ENCODE data around the gene LRRC8E. TPM values are rescaled to one million over a fixed set of nuclear protein-coding genes. Genes with fewer than 3 reads are reported as not detected.
A peak's percentile ranks its signal among the peaks of the same experiment; 100 is the strongest.
"Not testable (repeated sequence)": the region's sequence is repeated elsewhere in the genome, so short reads cannot be mapped to it uniquely, and the experiment has no call there.

The LRRC8E gene
- total and polyA plus RNA-seq, 2 donors = 1.1 to 1.3 TPM

DNA sequence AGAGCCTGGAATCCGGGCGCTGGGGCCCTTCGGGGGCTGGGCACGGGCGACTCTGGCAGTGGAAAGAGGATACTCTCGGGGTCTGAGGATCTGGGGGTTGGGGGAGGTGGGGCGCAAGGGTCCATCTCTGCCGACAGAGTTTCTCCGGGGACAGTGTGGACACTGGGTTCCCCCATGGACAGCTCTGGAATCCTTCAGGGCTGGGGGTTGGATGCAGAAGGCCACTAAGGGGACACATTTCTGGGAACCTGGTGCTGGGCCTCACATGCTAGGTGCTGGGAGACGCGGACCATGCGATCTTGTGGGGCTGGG, 28.6 kb downstream of the LRRC8E start:
- 8% methylated on average over 12 of the region's 12 CpGs for WGBS
- Histone ChIP-seq H3K4me1 (ENCODE audit: insufficient read depth) (no peaks in the 10 kb centered on the region), H3K36me3 (ENCODE audit: insufficient read depth) (peaks cover 2% of the 10 kb centered on the region), H3K27ac (ENCODE audit: low read depth) (no peak overlapping the region), H3K4me3 (ENCODE audit: low read depth, low read length) (peak overlapping the region; percentile 32)
- DNase-seq (ENCODE audit: extremely low spot score) = no peak

DNA sequence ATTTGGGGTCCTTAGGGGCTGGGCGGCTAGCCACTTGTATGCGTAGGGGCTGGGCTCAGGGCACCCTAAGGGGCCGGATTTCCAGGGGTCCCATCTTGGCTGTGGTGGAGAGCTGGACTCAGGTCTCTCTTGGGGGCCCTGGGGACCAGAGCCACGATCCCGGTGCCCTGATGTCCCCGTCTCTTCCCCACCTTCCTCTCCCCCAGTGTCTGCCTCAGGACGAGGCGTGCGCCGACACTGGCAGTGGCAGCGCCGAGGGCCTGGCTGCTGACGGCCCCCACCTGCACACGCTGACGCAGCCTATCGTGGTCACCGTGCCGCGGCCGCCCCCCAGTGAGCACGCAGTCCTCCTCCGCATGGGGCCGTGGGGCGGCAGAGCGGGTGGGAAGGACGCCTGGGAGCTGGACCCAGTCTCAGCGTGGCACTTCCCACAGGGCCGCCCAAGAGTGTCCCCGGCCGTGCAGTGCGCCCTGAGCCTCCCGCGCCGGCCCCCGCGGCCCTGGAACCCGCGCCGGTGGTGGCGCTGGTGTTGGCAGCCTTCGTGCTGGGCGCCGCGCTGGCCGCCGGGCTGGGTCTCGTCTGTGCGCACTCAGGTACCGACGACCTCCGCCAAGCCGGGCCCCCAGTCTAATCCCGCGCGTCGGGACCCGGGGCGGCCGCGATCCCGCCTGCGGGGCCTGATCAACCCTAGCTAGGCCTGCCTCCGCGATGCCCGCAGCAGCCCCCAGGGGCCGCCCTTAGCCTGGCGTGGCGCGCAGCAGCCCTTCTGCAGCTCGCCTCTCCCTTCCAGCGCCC, 29.2 kb downstream of the LRRC8E start:
- no peak for DNase-seq (ENCODE audit: extremely low spot score)
- Histone ChIP-seq H3K4me1 (ENCODE audit: insufficient read depth) (no peaks in the 10 kb centered on the region), H3K27ac (ENCODE audit: low read depth) (no peak overlapping the region), H3K4me3 (ENCODE audit: low read depth, low read length) (peak overlapping the region; percentile 24), H3K36me3 (ENCODE audit: insufficient read depth) (no peaks in the 10 kb centered on the region)
- WGBS = 1% methylated on average over 71 of the region's 71 CpGs

DNA sequence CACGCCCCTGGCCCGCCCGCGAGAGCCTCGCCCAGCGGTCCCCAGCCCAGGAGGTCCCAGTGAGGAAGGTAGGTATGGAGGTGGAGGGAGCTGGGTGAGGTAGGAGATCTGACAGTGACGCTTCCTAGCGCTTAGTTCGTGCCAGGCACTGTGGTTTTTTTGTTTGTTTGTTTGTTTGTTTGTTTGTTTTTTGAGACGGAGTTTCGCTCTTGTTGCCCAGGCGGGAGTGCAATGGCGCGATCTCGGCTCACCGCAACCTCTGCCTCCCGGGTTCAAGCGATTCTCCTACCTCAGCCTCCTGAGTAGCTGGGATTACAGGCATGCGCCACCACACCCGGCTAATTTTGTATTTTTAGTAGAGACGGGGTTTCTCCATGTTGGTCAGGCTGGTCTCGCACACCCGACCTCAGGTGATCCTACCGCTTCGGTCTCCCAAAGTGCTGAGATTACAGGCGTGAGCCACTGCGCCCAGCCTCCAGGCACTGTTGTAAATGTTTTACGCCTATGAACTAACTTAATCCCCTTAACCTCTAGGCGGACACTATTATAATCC, 29.8 kb downstream of the LRRC8E start:
- H3K27ac ChIP-seq (ENCODE audit: low read depth); H3K4me1 ChIP-seq (ENCODE audit: insufficient read depth); H3K4me3 ChIP-seq (ENCODE audit: low read depth, low read length); DNase-seq (ENCODE audit: extremely low spot score); H3K36me3 ChIP-seq (ENCODE audit: insufficient read depth): not testable (repeated sequence)
- 29% methylated on average over 29 of the region's 29 CpGs for WGBS

DNA sequence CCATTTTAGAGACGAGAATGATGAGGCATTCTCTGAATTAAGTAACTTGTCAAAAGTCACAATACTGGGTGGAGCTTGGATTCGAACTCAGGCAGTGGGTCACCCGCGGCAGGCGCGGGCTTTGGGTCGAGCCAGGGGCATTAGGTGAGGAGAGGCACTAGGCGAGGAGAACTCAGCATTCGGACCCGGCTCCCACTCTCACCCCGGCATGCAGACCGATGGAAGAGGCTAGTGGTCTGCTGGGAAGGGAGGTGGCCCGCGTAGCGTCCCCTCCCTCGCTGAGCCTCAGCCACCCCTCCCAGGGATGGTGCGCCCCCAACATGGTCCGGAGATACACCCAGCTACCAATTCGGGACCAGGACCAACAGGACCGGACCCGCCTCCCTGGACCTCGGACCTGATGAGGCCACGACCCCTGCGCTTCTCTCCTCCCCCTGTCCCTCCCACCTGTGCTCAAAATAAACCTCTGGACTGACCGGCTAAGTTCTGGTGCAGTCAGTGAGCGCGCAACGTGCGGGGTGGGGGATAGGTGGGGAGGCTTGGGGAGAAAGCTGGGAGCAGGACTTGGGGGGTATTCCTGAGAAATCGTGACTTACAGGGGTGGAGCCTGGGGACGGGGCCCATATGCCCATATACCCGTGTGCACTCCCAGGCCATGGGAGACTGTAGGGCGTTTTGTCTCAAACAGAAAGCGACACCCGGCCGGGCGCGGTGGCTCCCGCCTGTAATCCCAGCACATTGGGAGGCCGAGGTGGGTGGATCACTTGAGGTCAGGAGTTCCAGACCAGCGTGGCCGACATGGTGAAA, 30.5 kb downstream of the LRRC8E start:
- Histone ChIP-seq H3K36me3 (ENCODE audit: insufficient read depth) (no peaks in the 10 kb centered on the region), H3K4me3 (ENCODE audit: low read depth, low read length) (no peak overlapping the region), H3K4me1 (ENCODE audit: insufficient read depth) (no peaks in the 10 kb centered on the region), H3K27ac (ENCODE audit: low read depth) (no peak overlapping the region)
- WGBS = 48% methylated on average over 42 of the region's 42 CpGs
- DNase-seq (ENCODE audit: extremely low spot score) = no peak

DNA sequence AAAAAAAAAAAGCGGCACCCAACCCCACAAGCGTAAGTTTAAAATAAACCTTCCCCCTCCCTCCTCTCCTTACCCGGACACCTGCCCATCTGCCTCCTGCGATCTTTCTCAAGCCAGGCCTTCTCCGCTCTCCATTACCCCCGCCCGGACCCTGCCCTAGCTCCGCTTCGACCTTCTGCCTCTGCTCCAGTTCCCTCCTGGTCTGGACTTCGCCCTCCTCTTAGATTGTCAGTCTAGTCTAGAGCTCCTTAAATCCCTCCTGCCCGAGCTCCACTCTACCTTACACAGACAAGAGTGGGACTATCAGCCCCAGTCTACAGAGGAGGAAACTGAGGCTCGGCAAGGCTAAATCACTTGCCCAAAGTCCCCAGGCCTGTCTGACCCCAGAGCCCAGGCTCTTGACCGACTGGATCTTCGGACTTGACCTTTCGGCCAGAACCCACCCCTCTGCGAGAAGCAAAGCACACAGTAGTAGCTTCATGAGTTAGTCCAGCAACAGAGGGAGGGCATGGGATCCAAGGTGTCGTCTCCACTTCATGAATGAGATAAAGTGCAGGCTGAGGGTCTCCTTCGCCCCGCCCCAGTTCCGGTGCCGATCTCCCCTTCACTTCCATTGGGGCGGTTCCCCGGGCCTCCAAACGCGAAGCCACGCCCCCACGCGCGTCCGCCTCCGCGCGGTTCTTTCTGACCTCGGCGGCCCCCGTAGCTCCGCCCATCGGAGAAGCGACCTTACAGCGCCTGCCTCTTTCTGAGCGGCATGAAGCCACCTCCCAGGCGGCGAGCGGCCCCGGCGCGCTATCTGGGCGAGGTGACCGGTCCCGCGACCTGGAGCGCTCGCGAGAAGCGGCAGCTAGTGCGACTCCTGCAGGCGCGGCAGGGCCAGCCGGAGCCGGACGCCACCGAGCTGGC, 31.6 kb downstream of the LRRC8E start, which contains the start of gene SNAPC2:
SNAPC2 (plus strand) TSS at position 729 of the 909 bp plus-strand sequence; CDS start at position 758, 29 bp downstream.
- Histone ChIP-seq H3K36me3 (ENCODE audit: insufficient read depth) (no peaks in the 10 kb centered on the region), H3K4me1 (ENCODE audit: insufficient read depth) (no peaks in the 10 kb centered on the region), H3K4me3 (ENCODE audit: low read depth, low read length) (peak within 1 kb of the TSS; percentile 60), H3K27ac (ENCODE audit: low read depth) (peak within 1 kb of the TSS; percentile 81)
- peak; percentile 52 for DNase-seq (ENCODE audit: extremely low spot score)
- 7% methylated on average over 62 of the region's 62 CpGs for WGBS

DNA sequence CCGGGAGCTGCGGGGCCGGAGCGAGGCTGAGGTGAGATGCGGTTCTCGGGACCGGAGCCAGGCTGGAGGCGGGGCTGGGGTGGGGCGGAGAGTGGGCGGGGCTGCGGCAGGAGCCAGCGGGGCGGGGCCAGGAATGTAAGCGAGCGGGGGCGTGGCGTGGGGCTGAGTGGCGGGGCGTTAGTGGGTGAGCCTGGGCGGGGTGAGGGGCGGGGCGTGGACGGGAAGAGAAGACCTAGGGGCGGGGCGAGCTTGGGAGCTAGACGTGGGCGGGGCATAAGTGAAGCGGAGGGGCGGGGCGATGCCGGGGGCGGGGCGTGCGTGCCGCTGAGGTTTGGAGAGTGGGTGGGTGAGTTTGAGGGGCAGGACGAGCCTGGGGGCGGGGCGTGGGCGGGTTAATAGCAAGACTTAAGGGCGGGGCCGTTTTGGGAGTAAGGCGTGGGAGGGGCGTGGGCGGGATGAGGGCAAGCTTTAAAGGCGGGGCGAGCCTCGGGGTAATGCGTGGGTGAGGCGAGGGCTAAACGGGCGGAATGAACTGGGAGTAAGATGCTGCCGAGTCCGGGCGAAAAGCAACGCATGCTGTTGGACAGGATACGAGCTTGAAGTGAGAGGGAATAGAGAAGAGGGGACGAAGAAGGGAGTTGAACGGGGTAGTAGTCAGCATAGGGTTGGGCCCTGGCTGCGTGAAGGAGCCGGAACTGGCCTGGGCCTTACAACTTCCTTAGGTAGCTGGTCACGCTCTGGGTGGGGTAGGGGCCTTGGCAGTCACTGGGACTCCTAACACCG, 32.4 kb downstream of the LRRC8E start:
- H3K4me1 ChIP-seq (ENCODE audit: insufficient read depth) = no peaks in the 10 kb centered on the region
- H3K27ac ChIP-seq (ENCODE audit: low read depth) = peak overlapping the region; percentile 81
- WGBS = under 1% methylated on average over 62 of the region's 62 CpGs

DNA sequence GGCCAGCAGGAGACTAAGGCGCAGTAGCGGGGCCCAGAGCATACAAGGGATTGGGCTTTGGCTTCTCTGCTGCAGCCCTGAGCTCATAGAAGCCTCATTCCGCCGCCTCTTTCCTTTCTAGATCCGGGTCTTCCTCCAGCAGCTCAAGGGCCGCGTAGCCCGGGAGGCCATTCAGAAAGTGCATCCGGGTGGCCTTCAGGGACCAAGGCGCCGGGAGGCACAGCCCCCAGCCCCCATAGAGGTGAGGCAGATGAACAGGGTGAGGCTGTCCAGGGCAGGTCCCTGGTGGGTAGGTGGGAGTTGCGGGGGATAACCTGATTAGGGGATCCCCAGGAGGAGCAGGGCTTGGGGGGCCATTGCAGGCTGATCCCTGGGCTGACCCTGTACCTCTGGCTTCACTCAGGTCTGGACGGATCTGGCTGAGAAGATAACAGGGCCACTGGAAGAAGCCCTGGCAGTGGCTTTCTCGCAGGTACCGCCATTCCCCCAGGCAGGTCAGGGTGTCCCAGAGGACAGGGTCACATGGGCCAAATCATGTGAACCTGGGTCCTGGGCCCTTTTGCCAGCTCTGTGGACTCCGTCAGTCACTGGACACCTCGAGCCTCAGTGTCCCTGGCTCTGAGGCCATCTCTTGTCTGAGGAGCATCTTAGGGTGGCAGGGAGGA, 33.1 kb downstream of the LRRC8E start:
- no peak for DNase-seq (ENCODE audit: extremely low spot score)
- H3K4me3 ChIP-seq (ENCODE audit: low read depth, low read length) = peak overlapping the region; percentile 29
- H3K27ac ChIP-seq (ENCODE audit: low read depth) = peak overlapping the region; percentile 55
- no peaks in the 10 kb centered on the region for H3K36me3 ChIP-seq (ENCODE audit: insufficient read depth)
- H3K4me1 ChIP-seq (ENCODE audit: insufficient read depth) = no peaks in the 10 kb centered on the region
- WGBS = 40% methylated on average over 17 of the region's 17 CpGs

More for the DNA sequence above, 32.4 kb downstream of the LRRC8E start:
- Histone ChIP-seq H3K36me3 (ENCODE audit: insufficient read depth) (no peaks in the 10 kb centered on the region), H3K4me3 (ENCODE audit: low read depth, low read length) (peak overlapping the region; percentile 60)
- DNase-seq (ENCODE audit: extremely low spot score) = peak; percentile 94

DNA sequence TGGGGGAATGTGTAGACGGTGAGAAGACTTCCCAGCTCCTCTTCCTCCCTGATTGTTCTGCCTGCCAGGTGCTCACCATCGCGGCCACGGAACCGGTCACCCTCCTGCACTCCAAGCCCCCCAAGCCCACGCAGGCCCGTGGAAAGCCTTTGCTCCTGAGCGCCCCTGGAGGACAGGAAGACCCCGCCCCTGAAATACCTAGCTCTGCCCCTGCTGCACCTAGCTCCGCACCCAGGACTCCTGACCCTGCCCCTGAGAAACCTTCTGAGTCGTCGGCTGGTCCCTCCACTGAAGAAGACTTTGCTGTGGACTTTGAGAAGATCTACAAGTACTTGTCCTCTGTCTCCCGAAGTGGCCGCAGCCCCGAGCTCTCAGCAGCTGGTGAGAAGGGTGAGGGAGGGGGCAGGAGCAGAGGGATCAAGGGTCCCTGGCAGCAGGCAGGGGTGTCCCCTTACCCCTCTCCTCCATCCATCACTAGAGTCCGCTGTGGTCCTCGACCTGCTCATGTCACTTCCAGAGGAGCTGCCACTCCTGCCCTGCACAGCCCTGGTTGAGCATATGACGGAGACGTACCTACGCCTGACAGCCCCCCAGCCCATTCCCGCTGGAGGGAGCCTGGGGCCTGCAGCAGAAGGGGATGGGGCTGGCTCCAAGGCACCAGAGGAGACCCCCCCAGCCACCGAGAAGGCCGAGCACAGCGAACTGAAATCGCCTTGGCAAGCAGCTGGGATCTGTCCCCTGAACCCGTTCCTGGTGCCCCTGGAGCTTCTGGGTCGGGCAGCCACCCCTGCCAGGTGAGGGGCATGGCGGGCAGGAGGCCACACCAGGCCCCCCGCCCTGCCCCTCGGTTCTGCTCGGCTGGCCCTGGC, 33.9 kb downstream of the LRRC8E start:
- Histone ChIP-seq H3K4me3 (ENCODE audit: low read depth, low read length) (no peak overlapping the region), H3K4me1 (ENCODE audit: insufficient read depth) (no peaks in the 10 kb centered on the region)

DNA sequence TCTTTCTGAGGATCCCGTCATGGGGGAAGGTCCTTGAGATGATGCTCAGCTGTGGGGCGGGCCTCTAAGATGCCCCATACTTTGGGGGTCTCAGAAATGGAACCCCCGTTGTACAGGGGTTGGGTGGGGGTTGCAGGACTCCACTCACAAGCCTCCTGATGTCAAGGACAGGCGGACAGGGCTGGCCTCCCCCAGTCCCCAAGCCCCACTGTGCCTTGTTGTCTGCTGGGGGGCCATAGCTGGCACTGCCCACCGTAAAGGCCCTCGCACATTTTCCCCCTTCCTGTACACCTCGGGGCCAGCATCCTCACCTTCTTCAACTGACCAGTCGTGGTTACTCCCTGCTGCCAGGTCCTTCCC, 34.5 kb downstream of the LRRC8E start:
- Histone ChIP-seq H3K27ac (ENCODE audit: low read depth) (no peak overlapping the region), H3K36me3 (ENCODE audit: insufficient read depth) (no peaks in the 10 kb centered on the region), H3K4me1 (ENCODE audit: insufficient read depth) (no peaks in the 10 kb centered on the region), H3K4me3 (ENCODE audit: low read depth, low read length) (no peak overlapping the region)
- WGBS = 86% methylated on average over 8 of the region's 8 CpGs
- DNase-seq (ENCODE audit: extremely low spot score) = no peak

More for the DNA sequence above, 33.9 kb downstream of the LRRC8E start:
- no peak overlapping the region for H3K27ac ChIP-seq (ENCODE audit: low read depth)
- WGBS = 88% methylated on average over 31 of the region's 31 CpGs
- H3K36me3 ChIP-seq (ENCODE audit: insufficient read depth) = no peaks in the 10 kb centered on the region
- no peak for DNase-seq (ENCODE audit: extremely low spot score)

DNA sequence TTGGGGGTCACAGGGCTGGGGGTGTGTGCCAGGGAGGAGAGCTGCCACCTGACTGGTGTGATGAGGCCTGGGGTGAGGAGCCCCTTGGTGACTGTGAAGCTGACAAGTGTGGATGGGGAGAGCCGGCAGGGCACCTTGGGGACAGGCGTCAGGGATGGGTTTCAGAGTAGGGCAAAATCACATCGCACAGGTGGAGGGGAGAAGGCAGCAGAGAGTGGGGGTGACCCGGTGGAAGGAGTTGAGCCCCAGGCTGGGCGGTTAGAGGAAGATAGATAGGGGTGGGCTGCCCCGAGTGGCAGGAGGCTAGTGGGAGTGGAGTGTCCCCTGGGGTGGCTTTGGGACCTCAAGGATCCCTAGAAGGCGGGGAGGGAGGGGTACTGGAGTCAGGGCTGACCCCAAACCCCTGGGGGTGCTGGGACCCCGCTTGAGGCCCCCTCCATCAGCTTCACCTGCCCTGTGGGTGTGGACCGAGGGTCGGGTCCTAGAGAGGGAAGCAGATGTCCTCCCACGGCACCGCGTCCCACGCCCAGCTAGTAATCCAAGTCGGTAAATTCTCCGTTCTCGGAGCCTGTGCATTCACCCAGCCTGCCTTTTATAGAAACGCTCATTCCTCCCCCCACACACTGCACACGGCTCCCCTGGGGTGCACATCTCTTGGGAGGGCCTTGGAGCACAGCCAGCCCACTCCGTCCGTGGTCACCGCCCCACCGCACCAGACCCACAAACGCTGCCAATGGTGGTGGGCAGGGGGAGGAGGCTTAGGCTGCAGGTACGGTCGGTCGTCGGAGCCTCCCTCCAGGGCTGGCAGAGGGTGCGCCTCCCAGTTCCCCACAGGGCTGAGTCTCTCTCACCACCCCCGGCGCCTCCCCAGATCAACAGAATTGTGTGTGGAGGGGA, 35.2 kb downstream of the LRRC8E start:
- Histone ChIP-seq H3K4me1 (ENCODE audit: insufficient read depth) (no peaks in the 10 kb centered on the region), H3K4me3 (ENCODE audit: low read depth, low read length) (no peak overlapping the region), H3K36me3 (ENCODE audit: insufficient read depth) (no peaks in the 10 kb centered on the region), H3K27ac (ENCODE audit: low read depth) (no peak overlapping the region)
- WGBS = 61% methylated on average over 31 of the region's 31 CpGs
- no peak for DNase-seq (ENCODE audit: extremely low spot score)

DNA sequence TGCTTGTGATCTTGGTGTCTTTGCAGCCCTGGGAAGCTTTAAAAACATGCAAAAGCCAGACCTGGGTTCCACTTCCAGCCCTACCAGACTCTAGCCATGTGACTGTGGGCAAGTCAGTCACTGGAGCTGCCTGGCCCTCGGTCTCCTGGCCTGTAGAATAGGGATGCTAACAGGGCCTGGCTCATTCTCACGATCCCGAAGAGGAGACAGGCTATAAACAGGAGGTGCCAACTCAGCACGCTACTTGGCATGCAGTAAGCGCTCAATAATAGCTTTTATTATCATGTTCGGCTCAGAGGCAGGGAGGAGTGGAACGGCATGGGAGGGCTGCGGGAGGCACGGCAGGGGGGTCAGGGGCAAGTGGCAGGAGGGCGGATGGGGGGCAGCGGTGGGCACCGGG, 35.9 kb downstream of the LRRC8E start:
- DNase-seq (ENCODE audit: extremely low spot score) = no peak
- Histone ChIP-seq H3K4me3 (ENCODE audit: low read depth, low read length) (no peak overlapping the region), H3K36me3 (ENCODE audit: insufficient read depth) (no peaks in the 10 kb centered on the region), H3K27ac (ENCODE audit: low read depth) (no peak overlapping the region), H3K4me1 (ENCODE audit: insufficient read depth) (no peaks in the 10 kb centered on the region)
- WGBS = 68% methylated on average over 12 of the region's 12 CpGs

All from urinary bladder (tissue), 4 donors.